Ovary (tissue), 3 donors: ENCODE data around the gene STX16.

Experiments
- CTCF ChIP-seq, 3 donors: fragments of 450-650 bp in 2 of 3; fragments of 200-600 bp in 1 of 3; IDR thresholded peaks; one replicate each; pipeline versions ENCODE4 v1.5.1 to v1.8.0; 2016 to 2022; ENCODE audit warnings: antibody characterized with exemption in 3 of 3, mild to moderate bottlenecking in 1 of 3
- EP300 ChIP-seq: sonication (generic); formaldehyde crosslinking; IDR thresholded peaks from one replicate; pipeline ENCODE4 v1.6.1; 2017; ENCODE audit warnings: antibody characterized with exemption
- donor health status: DM: no; HTN: no; CAD: no.

DNA sequence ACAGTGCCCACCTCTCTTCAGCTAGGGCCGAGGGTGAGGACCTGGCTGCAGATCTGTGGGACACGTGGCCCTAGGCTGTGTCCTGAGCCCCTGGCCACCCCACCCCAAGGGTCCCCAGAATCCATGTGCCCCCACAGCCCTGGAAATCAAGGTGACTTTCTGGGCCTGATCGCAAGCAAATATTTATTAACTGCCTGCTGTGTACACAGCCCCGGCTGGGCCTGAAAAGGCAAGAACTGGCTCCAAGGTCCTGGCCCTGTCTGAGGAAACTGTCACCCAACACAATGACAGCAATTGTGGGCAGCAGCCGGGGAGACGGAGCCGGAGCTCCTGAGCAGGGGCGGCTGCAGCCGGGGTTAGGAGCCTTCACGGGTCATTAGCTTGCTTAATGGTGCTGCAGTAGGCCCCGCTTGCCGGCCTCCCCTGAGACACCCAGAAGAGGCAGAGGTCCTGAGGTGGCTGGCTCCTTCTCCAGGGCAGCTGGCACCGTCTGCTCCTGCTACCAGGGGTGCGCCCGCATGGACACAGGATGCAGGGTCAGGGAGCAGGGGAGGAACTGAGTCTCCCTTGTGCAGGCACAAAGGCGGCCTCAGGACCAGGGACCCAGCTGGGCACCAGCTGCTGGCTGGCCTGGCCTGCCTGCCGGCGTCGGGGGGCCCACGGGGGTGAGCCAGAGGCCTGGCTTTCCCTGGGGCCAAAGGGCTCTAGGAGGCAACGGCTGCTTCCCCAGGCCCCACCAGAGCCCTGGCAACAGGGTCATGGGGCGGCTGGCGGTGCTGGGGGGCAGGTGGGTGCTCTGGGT is 65.6 kb downstream of the STX16 start:
- no peak for TF ChIP-seq CTCF (IDR thresholded peaks at IDR 0.05)
- TF ChIP-seq EP300, result no peak
